ENCODE data around the gene FJX1.

The FJX1 gene

GRCh38 chr11:35583843-35584242 is 34.4 kb upstream of the FJX1 start:
- no peak for DNase-seq (ENCODE audit: extremely low read depth, low read depth)
- TF ChIP-seq CTCF (IDR thresholded peaks at IDR 0.05; ENCODE audit: low read depth, low read length) = no peak

- no peak for DNase-seq (ENCODE audit: extremely low read depth, low read depth)
- TF ChIP-seq CTCF (IDR thresholded peaks at IDR 0.05; ENCODE audit: low read depth, low read length) = no peak
These were observed 33.9 kb upstream of the FJX1 start for GRCh38 chr11:35584321-35584720.

GRCh38 chr11:35585416-35585815 is 32.8 kb upstream of the FJX1 start:
- no peak for DNase-seq (ENCODE audit: extremely low read depth, low read depth)
- no peak for TF ChIP-seq CTCF (IDR thresholded peaks at IDR 0.05; ENCODE audit: low read depth, low read length)

- DNase-seq (ENCODE audit: extremely low read depth, low read depth) = no peak
- no peak for TF ChIP-seq CTCF (IDR thresholded peaks at IDR 0.05; ENCODE audit: low read depth, low read length)
These were observed 32.0 kb upstream of the FJX1 start for GRCh38 chr11:35586222-35586621.

GRCh38 chr11:35587972-35588371 is 30.3 kb upstream of the FJX1 start:
- DNase-seq (ENCODE audit: extremely low read depth, low read depth) = no peak
- TF ChIP-seq CTCF (IDR thresholded peaks at IDR 0.05; ENCODE audit: low read depth, low read length) = no peak

GRCh38 chr11:35588627-35589026 is 29.6 kb upstream of the FJX1 start:
- no peak for TF ChIP-seq CTCF (IDR thresholded peaks at IDR 0.05; ENCODE audit: low read depth, low read length)
- no peak for DNase-seq (ENCODE audit: extremely low read depth, low read depth)

GRCh38 chr11:35589281-35589680 is 29.0 kb upstream of the FJX1 start:
- no peak for DNase-seq (ENCODE audit: extremely low read depth, low read depth)
- TF ChIP-seq CTCF (IDR thresholded peaks at IDR 0.05; ENCODE audit: low read depth, low read length) = no peak
